Fibroblast of pulmonary artery (primary cell): Measurements from ENCODE around the gene TLR4.

Experiments
- DNase-seq: peaks from one replicate; pipeline ENCODE4 v3.0.0-alpha.2; 2010; ENCODE audit warnings: low read depth
- H3K4me3 ChIP-seq: replicated peaks from 2 replicates; pipeline ENCODE4 v1.5.1; 2011; ENCODE audit warnings: low read depth, mild to moderate bottlenecking, control low read depth, low read length, moderate library complexity
- CTCF ChIP-seq: IDR thresholded peaks from 2 replicates; pipeline ENCODE4 v1.5.1; 2011; ENCODE audit warnings: mild to moderate bottlenecking, control low read depth, low read length, inconsistent platforms; ENCODE audit errors: missing control alignments

TLR4 gene

GRCh38 chr9:117696154-117696553, 8.0 kb upstream of the TLR4 start:
- TF ChIP-seq CTCF = no peak
- peak; percentile 39 for DNase-seq
- no peak overlapping the region for H3K4me3 ChIP-seq

GRCh38 chr9:117697046-117697445, 7.2 kb upstream of the TLR4 start:
- no peak for TF ChIP-seq CTCF
- DNase-seq = no peak

GRCh38 chr9:117703537-117703936, 666 bp upstream of the TLR4 start:
- TF ChIP-seq CTCF = no peak
- no peak for DNase-seq
- peak overlapping the region; percentile 63 for H3K4me3 ChIP-seq

More at GRCh38 chr9:117697046-117697445, 7.2 kb upstream of the TLR4 start:
- no peak overlapping the region for H3K4me3 ChIP-seq

GRCh38 chr9:117704597-117704996, 394 bp downstream of the TLR4 start:
- peak overlapping the region; percentile 63 for H3K4me3 ChIP-seq
- no peak for DNase-seq
- no peak for TF ChIP-seq CTCF

- no peak for TF ChIP-seq CTCF
- DNase-seq = no peak
- H3K4me3 ChIP-seq = peak overlapping the region; percentile 63
These were observed 1.2 kb downstream of the TLR4 start for GRCh38 chr9:117705386-117705785.

- peak overlapping the region; percentile 63 for H3K4me3 ChIP-seq
- no peak for TF ChIP-seq CTCF
These were observed 2.4 kb downstream of the TLR4 start for GRCh38 chr9:117706421-117707116.

GRCh38 chr9:117707561-117707960, 3.4 kb downstream of the TLR4 start:
- H3K4me3 ChIP-seq = no peak overlapping the region
- DNase-seq = peak; percentile 21
- TF ChIP-seq CTCF = no peak

More at GRCh38 chr9:117706421-117707116, 2.4 kb downstream of the TLR4 start:
- DNase-seq = peak; percentile 28
